WI38 (cell line): ENCODE data around the gene PAX3.

ENCODE experiments used
- H3K4me3 ChIP-seq: 2 replicates; pipeline ENCODE4 v1.5.1; 2011; ENCODE audit warnings: low read depth, mild to moderate bottlenecking, control low read depth, low read length
- CTCF ChIP-seq: IDR thresholded peaks from 2 replicates; pipeline ENCODE4 v1.5.1; 2012; ENCODE audit warnings: low read depth, mild to moderate bottlenecking, control low read depth, low read length

PAX3 gene

GRCh38 chr2:222332116-222332515, 33.3 kb upstream of the PAX3 start:
- H3K4me3 ChIP-seq, result no peak overlapping the region
- no peak for TF ChIP-seq CTCF

GRCh38 chr2:222330910-222331309, 32.1 kb upstream of the PAX3 start:
- no peak overlapping the region for H3K4me3 ChIP-seq
- TF ChIP-seq CTCF, result no peak

- no peak overlapping the region for H3K4me3 ChIP-seq
- no peak for TF ChIP-seq CTCF
These were observed 23.4 kb upstream of the PAX3 start for GRCh38 chr2:222322236-222322635.

GRCh38 chr2:222320436-222321395, 21.9 kb upstream of the PAX3 start:
- TF ChIP-seq CTCF, result no peak
- H3K4me3 ChIP-seq, result peak overlapping the region; percentile 35

GRCh38 chr2:222319586-222320435, 21.0 kb upstream of the PAX3 start:
- peak overlapping the region; percentile 35 for H3K4me3 ChIP-seq
- TF ChIP-seq CTCF, result no peak

GRCh38 chr2:222318712-222319585, 20.2 kb upstream of the PAX3 start:
- no peak for TF ChIP-seq CTCF
- no peak overlapping the region; the same call in 1 of the 2 replicates for H3K4me3 ChIP-seq
